DMS 273 (cell line): Measurements from ENCODE around the gene ADM2.
"Not testable (repeated sequence)": the region's sequence is repeated elsewhere in the genome, so short reads cannot be mapped to it uniquely, and the experiment has no call there.

Source experiments
- DNase-seq: peaks from one replicate; lab custom pipeline; 2025; ENCODE audit not compliant: unreplicated experiment; lab: John Stamatoyannopoulos, UW

Gene ADM2

GRCh38 chr22:50505276-50505775 lies 24.0 kb downstream of the ADM2 start:
- no peak for DNase-seq

- peak; percentile 34 for DNase-seq
These were observed 24.6 kb downstream of the ADM2 start for GRCh38 chr22:50505776-50506610.

GRCh38 chr22:50506611-50507420 lies 25.5 kb downstream of the ADM2 start:
- DNase-seq = no peak

DNA sequence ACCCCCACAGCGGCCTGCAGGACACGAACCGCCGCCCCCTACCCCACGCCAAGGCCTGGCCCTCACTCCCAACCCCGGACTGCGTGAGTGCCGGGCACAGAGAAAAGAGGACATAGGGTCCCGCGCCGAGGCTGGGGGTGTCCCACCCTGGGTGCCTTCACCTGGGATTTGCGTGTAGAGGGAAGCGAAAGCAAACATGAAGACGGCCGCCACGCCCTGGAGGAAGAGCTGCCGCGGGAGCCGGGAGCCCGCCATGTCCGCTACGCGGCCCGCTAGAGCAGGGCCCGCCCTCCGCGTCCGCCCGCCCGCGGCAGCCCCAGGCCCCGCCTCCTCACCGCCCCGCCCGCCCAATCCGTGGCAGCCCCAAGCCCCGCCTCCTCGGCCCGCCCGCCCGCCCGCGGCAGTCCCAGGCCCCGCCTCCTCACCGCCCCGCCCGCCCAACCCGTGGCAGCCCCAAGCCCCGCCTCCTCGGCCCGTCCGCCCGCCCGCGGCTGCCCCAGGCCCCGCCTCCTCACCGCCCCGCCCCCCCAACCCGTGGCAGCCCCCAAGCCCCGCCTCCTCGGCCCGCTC lies 26.2 kb downstream of the ADM2 start, which contains the start of gene LMF2:
Gene LMF2 (minus strand): TSS at position 282 of the 570 bp plus-strand sequence. CDS start 27 bp downstream, at position 255.
- DNase-seq = no peak

GRCh38 chr22:50507991-50508884 lies 26.9 kb downstream of the ADM2 start, which contains the start of gene NCAPH2:
Gene NCAPH2, plus strand, starts transcription at chr22:50508224. Its CDS starts 114 bp downstream, at chr22:50508338.
- DNase-seq = peak; percentile 97

- DNase-seq = no peak
These were observed 27.6 kb downstream of the ADM2 start for GRCh38 chr22:50508897-50509296.

DNA sequence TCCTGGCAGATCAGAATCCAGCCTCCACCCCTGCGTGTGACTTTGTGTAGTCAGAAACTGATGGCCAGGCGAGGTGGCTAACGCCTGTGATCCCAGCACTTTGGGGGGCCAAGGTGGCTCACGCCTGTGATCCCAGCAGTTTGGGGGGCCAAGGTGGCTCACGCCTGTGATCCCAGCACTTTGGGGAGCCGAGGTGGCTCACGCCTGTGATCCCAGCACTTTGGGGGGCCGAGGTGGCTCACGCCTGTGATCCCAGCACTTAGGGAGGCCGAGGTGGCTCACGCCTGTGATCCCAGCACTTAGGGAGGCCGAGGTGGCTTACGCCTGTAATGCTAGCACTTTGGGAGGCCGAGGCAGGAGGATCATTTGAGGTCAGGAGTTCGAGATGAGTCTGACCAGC lies 31.8 kb downstream of the ADM2 start:
- no peak for DNase-seq

DNA sequence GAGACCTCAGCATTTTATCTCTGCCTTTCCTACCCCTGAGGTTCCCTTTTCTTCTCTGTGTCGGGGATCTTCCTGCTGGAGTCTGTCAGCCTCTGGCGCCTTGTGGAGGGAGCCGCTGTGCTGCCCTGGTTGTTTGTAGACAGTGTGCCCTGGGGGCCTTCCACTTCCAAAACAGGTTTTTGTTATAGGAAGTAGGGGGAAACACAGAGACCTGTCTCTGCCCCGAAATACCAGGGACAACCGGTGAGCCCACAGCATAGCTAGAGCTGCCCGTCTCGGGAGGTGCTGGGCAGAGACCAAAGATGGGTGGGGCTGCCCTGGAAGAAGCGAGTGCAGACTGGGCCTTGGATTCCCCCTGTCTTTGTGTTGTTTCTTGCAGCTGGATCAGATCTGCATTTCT lies 34.7 kb downstream of the ADM2 start:
- DNase-seq = no peak

DNA sequence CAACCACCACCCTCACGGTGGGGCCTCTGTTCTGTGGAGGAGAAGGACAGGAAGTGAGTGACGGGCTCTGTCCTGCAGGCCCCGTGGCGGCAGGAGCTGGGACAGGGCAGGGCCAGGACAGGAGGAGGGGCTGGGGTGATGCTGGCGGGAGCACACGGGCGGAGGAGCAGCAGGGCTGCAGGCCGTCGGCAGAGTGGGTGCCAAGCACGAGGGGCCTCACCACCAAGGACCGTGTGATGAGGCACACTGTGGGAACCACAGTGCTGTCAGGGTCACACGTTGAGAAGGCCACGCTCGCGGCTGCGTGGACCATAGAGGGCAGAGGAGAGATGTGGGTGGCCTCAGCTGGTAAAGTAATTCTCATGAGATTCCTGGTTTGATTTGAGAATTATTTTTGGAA lies 35.5 kb downstream of the ADM2 start:
- DNase-seq = no peak

DNA sequence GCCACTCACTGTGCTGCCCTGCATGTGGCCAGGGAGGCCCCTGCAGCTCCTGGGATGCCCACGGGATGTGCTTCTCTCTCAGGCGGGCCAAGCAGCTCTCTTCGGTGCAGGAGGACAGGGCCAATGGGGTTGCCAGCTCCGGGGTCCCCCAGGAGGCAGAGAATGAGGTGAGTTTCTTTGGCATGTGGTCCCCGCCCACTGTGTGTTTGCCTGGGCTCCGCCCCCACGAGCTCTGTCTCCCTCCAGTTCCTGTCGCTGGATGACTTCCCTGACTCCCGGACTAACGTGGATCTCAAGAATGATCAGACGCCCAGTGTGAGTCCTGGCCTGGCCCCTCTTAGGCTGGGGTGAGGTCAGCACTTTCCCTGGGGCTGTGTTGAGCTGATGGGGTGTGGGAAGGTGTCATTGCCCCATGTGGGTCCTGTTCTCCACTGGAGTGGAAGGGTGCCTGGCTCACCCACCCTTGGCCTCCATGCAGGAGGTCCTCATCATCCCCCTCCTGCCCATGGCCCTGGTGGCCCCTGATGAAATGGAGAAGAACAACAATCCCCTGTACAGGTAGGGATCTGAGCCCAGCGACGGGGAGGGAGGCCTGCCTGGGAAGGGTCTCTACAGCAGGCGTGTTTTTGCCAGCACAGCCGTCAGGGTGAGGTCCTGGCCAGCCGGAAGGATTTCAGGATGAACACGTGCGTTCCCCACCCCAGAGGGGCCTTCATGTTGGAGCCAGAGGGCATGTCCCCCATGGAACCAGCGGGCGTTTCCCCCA lies 36.3 kb downstream of the ADM2 start:
- no peak for DNase-seq

DNA sequence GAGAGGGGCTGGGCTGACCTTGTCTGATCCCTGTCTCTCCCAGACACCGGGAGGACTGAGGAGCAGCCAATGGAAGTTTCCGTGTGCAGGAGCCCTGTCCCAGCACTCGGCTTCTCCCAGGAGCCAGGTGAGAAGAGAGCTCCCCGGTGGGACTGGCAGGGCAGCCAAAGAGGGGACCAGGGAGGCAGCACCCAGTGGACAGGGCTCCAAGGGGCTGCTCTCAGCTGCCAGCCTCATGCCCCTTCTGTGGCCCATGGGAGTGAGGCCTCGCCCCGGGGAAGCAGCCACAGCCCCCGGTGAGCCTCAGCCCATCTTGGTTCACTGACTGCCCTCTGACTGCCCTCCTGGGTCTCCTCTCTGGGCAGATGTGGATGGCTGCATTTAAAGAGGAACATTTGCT lies 37.3 kb downstream of the ADM2 start:
- no peak for DNase-seq

- DNase-seq = no peak
These were observed 37.8 kb downstream of the ADM2 start for GRCh38 chr22:50519151-50519550.

DNA sequence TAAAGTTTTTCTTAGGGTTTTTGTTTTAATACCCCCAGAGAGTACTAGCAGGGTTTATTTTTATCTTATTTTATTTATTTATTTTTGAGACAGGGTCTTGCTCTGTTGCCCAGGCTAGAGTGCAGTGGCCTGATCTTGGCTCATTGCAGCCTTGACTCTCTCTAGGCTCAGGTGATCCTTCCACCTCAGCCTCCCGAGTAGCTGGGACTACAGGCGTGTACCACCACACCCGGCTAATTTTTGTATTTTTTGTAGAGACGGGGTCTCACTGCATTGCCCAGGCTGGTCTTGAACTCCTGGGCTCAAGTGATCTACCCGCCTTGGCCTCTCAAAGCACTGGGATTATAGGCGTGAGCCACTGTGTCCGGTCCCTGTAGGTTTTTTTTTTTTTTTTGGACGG lies 38.8 kb downstream of the ADM2 start:
- not testable (repeated sequence) for DNase-seq

- no peak for DNase-seq
These were observed 39.6 kb downstream of the ADM2 start for GRCh38 chr22:50520826-50521453.

- no peak for DNase-seq
These were observed 40.4 kb downstream of the ADM2 start for GRCh38 chr22:50521710-50522109.

DNA sequence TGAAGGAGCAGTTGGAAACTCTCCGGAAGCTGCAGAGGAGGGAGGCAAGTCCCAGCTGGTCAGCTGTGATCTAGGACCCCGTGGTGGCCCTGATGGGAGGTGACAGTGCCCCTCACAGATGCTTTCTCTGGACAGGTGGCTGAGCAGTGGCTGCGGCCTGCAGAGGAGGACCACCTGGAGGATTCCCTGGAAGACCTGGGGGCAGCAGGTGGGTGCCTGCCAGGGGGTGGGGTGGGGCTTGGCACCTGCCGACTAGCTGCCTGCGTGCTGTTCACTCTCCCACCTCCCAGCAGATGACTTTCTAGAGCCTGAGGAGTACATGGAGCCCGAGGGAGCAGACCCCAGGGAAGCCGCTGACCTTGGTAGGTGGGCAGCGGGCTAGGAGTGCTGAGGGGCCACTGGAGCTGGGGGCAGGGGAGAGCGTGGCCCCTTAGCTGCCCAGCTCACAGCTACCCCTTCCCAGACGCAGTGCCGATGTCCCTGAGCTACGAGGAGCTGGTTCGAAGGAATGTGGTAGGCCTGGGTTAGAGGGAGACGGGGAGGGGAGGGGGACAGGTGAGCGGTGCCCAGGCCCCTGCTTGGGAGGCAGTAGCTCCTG lies 41.0 kb downstream of the ADM2 start:
- DNase-seq = no peak

DNA sequence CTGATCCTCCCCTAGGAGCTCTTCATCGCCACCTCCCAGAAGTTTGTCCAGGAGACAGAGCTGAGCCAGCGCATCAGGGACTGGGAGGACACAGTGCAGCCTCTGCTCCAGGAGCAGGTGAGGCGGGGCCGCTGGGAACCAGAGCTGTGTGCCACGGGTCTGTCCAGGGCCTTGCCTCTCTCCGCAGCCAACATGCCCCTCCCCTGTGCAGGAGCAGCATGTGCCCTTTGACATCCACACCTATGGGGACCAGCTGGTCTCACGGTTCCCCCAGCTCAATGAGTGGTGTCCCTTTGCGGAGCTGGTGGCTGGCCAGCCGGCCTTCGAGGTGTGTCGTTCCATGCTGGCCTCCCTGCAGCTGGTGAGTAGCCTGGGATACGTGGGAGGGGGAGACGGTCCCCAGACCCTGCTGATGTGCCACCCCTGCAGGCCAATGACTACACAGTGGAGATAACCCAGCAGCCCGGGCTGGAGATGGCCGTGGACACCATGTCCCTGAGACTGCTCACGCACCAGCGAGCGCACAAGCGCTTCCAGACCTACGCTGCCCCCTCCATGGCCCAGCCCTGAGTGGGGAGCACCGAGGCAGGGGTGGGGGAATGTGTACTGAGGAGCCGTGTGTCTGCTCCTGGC lies 41.6 kb downstream of the ADM2 start:
- no peak for DNase-seq

DNA sequence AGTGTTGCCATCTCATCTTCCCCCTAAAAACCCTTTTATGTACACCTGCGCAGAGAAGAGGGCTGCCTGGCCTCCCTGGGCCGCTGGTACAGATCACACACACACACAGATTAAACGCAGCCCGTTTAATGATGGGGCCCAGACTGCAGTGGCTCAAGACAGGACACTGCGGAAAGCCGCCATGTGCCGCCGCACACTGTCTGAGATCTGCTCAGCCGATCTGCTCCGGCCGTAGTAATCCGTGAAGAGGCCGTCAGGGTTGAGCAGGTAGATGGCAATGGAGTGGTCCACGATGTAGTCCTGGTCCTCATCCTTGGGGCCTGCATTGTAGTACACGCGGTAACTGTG lies 42.1 kb downstream of the ADM2 start:
- no peak for DNase-seq
